ENCODE data around the gene RNF208. TPM values are rescaled to one million over a fixed set of nuclear protein-coding genes. Genes with fewer than 3 reads are reported as not detected.

RNF208 gene
- polyA plus RNA-seq, 1 donor (not counting 4 experiments of a cell fraction or from before 2014, with no cell fraction given), result not detected

- Histone ChIP-seq H2AFZ (ENCODE audit: control insufficient read depth, low read length) (no peak overlapping the region), H3K27me3 (ENCODE audit: control insufficient read depth, extremely low read depth, insufficient read depth, low read length) (peaks cover 49% of the 10 kb centered on the region), H3K4me1 (ENCODE audit: control insufficient read depth, extremely low read depth, insufficient read depth, low read length) (no peaks in the 10 kb centered on the region)
Measured at GRCh38 chr9:137175345-137175961, 46.6 kb downstream of the RNF208 start.

DNA sequence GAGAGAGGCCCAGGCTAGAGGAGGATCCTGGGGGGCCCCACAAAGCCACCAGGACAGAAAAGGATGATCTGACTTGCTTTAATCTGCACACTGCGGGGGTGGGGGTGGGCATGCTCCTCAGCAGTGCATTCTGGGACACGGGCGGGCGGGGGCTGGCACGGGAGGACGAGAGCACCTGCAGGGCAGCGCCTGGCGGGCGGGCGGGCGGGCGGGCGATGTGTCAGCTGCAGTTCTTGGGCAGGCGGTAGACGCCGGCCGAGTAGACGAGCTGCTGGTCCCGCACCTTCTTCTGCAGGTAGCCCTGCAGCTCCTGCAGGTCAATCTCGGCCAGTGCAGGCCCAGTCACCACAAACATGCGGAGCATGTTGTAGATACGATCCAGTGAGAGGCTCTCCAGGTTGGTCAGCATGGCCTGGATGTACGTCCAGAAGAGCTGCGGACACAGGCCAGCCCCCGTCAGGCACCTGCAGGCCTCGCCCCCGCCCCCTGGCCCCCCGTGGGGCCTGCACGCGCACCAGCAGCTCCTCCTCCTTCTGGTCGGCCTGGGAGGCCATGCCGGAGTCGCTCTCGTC is 47.2 kb downstream of the RNF208 start:
- Histone ChIP-seq H4K20me1 (ENCODE audit: control insufficient read depth, extremely low read depth, insufficient read depth, low read length) (peaks cover 14% of the 10 kb centered on the region), H2AFZ (ENCODE audit: control insufficient read depth, low read length) (no peak overlapping the region), H3K4me3 (ENCODE audit: control insufficient read depth in 2 of 3, extremely low read depth in 1 of 3, insufficient read depth in 2 of 3, low read depth in 1 of 3, low read length in 3 of 3) (no peak overlapping the region), H3K27ac (ENCODE audit: control insufficient read depth, insufficient read depth, low read length) (no peak overlapping the region), H3K79me2 (ENCODE audit: control insufficient read depth, insufficient read depth, low read length) (no peaks in the 10 kb centered on the region), H3K9ac (ENCODE audit: control insufficient read depth, extremely low read depth, insufficient read depth, low read length) (no peak overlapping the region), H3K9me1 (ENCODE audit: control insufficient read depth, extremely low read depth, insufficient read depth, low read length) (no peaks in the 10 kb centered on the region), H3K27me3 (ENCODE audit: control insufficient read depth, extremely low read depth, insufficient read depth, low read length) (peaks cover 55% of the 10 kb centered on the region), H3K36me3 (ENCODE audit: control insufficient read depth in 2 of 2, extremely low read depth in 1 of 2, insufficient read depth in 2 of 2, low read length in 2 of 2) (no peaks in the 10 kb centered on the region), H3K9me3 (ENCODE audit: control insufficient read depth, low read depth, low read length) (no peaks in the 10 kb centered on the region), H3K4me1 (ENCODE audit: control insufficient read depth, extremely low read depth, insufficient read depth, low read length) (no peaks in the 10 kb centered on the region), H3K4me2 (ENCODE audit: control insufficient read depth, extremely low read depth, insufficient read depth, low read depth, low read length) (no peak overlapping the region)
- FAIRE-seq, result no peak
- DNase-seq (ENCODE audit: low read depth, low spot score), result no peak
- dilution Hi-C loops (cut with MboI; ENCODE audit: extremely low pct_ligation_motif_present, low sequenced_read_pairs), result no loop called here
- TF ChIP-seq EZH2 (IDR thresholded peaks at IDR 0.05; ENCODE audit: low read length), result no peak
- TF ChIP-seq, protein P1, sequence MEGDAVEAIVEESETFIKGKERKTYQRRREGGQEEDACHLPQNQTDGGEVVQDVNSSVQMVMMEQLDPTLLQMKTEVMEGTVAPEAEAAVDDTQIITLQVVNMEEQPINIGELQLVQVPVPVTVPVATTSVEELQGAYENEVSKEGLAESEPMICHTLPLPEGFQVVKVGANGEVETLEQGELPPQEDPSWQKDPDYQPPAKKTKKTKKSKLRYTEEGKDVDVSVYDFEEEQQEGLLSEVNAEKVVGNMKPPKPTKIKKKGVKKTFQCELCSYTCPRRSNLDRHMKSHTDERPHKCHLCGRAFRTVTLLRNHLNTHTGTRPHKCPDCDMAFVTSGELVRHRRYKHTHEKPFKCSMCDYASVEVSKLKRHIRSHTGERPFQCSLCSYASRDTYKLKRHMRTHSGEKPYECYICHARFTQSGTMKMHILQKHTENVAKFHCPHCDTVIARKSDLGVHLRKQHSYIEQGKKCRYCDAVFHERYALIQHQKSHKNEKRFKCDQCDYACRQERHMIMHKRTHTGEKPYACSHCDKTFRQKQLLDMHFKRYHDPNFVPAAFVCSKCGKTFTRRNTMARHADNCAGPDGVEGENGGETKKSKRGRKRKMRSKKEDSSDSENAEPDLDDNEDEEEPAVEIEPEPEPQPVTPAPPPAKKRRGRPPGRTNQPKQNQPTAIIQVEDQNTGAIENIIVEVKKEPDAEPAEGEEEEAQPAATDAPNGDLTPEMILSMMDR (optimal IDR thresholded peaks at IDR 0.05 in 1 of 3, IDR thresholded peaks at IDR 0.05 in 1 of 3, conservative IDR thresholded peaks at IDR 0.05 in 1 of 3; ENCODE audit: extremely low read depth in 1 of 3, insufficient read depth in 2 of 3, low read length in 3 of 3), result peak in 1 of 3 experiments; percentile 14

More at GRCh38 chr9:137175345-137175961, 46.6 kb downstream of the RNF208 start:
- H3K9ac ChIP-seq (ENCODE audit: control insufficient read depth, extremely low read depth, insufficient read depth, low read length), result no peak overlapping the region
- H3K79me2 ChIP-seq (ENCODE audit: control insufficient read depth, insufficient read depth, low read length), result no peaks in the 10 kb centered on the region
- H3K36me3 ChIP-seq (ENCODE audit: control insufficient read depth in 2 of 2, extremely low read depth in 1 of 2, insufficient read depth in 2 of 2, low read length in 2 of 2), result no peaks in the 10 kb centered on the region
- H3K9me1 ChIP-seq (ENCODE audit: control insufficient read depth, extremely low read depth, insufficient read depth, low read length), result no peaks in the 10 kb centered on the region
- H3K27ac ChIP-seq (ENCODE audit: control insufficient read depth, insufficient read depth, low read length), result no peak overlapping the region
- DNase-seq (ENCODE audit: low read depth, low spot score) (no peak), FAIRE-seq (no peak)
- TF ChIP-seq, protein P1 (optimal IDR thresholded peaks at IDR 0.05 in 1 of 3, IDR thresholded peaks at IDR 0.05 in 1 of 3, conservative IDR thresholded peaks at IDR 0.05 in 1 of 3; ENCODE audit: extremely low read depth in 1 of 3, insufficient read depth in 2 of 3, low read length in 3 of 3), result peak in 2 of 3 experiments; percentile 39 to 40
- peak; percentile 75 for TF ChIP-seq EZH2 (IDR thresholded peaks at IDR 0.05; ENCODE audit: low read length)
- no peak overlapping the region for H3K4me3 ChIP-seq (ENCODE audit: control insufficient read depth in 2 of 3, extremely low read depth in 1 of 3, insufficient read depth in 2 of 3, low read depth in 1 of 3, low read length in 3 of 3)
- no peak overlapping the region for H3K4me2 ChIP-seq (ENCODE audit: control insufficient read depth, extremely low read depth, insufficient read depth, low read depth, low read length)
- peaks cover 10% of the 10 kb centered on the region for H4K20me1 ChIP-seq (ENCODE audit: control insufficient read depth, extremely low read depth, insufficient read depth, low read length)
- dilution Hi-C loops (cut with MboI; ENCODE audit: extremely low pct_ligation_motif_present, low sequenced_read_pairs), result no loop called here
- no peaks in the 10 kb centered on the region for H3K9me3 ChIP-seq (ENCODE audit: control insufficient read depth, low read depth, low read length)
